Thoracic aorta (tissue), 2 donors: ENCODE data around the gene EXOC3. TPM values are rescaled to one million over a fixed set of nuclear protein-coding genes. Genes with fewer than 3 reads are reported as not detected.
A peak's percentile ranks its signal among the peaks of the same experiment; 100 is the strongest.

Experiments used
- ATAC-seq: fragments of 150-250 bp; one replicate; pipeline ENCODE4 v1.8.0; 2017; ENCODE audit warnings: low read depth; ENCODE audit not compliant: insufficient number of reproducible peaks, low FRiP score
- DNase-seq: peaks from one replicate; pipeline ENCODE4 v3.0.0-alpha.2; 2020; ENCODE audit warnings: low spot score
- H3K27ac ChIP-seq, 2 donors: fragments of 200-600 bp; sonication (generic); 1 replicate in 1 of 2; 2 replicates in 1 of 2; pipeline ENCODE4 v1.5.1; 2016; ENCODE audit warnings: mild to moderate bottlenecking in 2 of 2, moderate library complexity in 2 of 2
- H3K27me3 ChIP-seq: fragments of 200-600 bp; sonication (generic); replicated peaks from 2 replicates; pipeline ENCODE4 v1.6.0; 2016; ENCODE audit warnings: mild to moderate bottlenecking; ENCODE audit not compliant: insufficient read depth
- H3K36me3 ChIP-seq: fragments of 200-600 bp; sonication (generic); one replicate; pipeline ENCODE4 v1.5.1; 2016
- H3K4me1 ChIP-seq, 2 donors: fragments of 200-600 bp; sonication (generic); 1 replicate in 1 of 2; 2 replicates in 1 of 2; pipeline versions ENCODE4 v1.5.1 to v1.6.0; 2016; ENCODE audit warnings: low read depth in 2 of 2, mild to moderate bottlenecking in 1 of 2; ENCODE audit not compliant: control insufficient read depth in 1 of 2
- H3K4me3 ChIP-seq: fragments of 200-600 bp; sonication (generic); 2 replicates; pipeline ENCODE4 v1.5.1; 2016; ENCODE audit warnings: mild to moderate bottlenecking
- H3K9me3 ChIP-seq: fragments of 200-600 bp; sonication (generic); 2 replicates; pipeline ENCODE4 v1.5.1; 2016
- CTCF ChIP-seq: fragments of 200-600 bp; sonication (generic); IDR thresholded peaks from one replicate; pipeline ENCODE4 v1.5.1; 2019; ENCODE audit warnings: antibody characterized with exemption
- total RNA-seq, 2 donors: library from RNA; depleted of rRNA; stranded (reverse); fragments of >200 nt; gene quantifications; one replicate each; pipeline versions ENCODE4 v1.1.0 to v1.2.3, GENCODE V29; 2016

The EXOC3 gene
- total RNA-seq, 2 donors from 2014 or later = 34.5 to 79.7 TPM

GRCh38 chr5:499233-500209 is 56.5 kb downstream of the EXOC3 start:
- DNase-seq (no peak), ATAC-seq (no peak)
- no peaks in the 10 kb centered on the region for H3K36me3 ChIP-seq
- no peak for TF ChIP-seq CTCF
- no peaks in the 10 kb centered on the region for H3K27me3 ChIP-seq
- no peak overlapping the region for H3K4me3 ChIP-seq
- H3K9me3 ChIP-seq = no peaks in the 10 kb centered on the region
- H3K27ac ChIP-seq = no peak overlapping the region
- peaks cover 3 to 11% of the 10 kb centered on the region in 2 donors for H3K4me1 ChIP-seq

- Histone ChIP-seq H3K4me3 (no peak overlapping the region), H3K4me1 (peaks cover 3 to 11% of the 10 kb centered on the region in 2 donors), H3K27me3 (no peaks in the 10 kb centered on the region), H3K36me3 (no peaks in the 10 kb centered on the region), H3K9me3 (no peaks in the 10 kb centered on the region), H3K27ac (no peak overlapping the region)
- no peak for ATAC-seq
- no peak for DNase-seq
- no peak for TF ChIP-seq CTCF
Observed at GRCh38 chr5:500491-500890, 57.5 kb downstream of the EXOC3 start.

- Histone ChIP-seq H3K4me1 (peaks cover 3 to 11% of the 10 kb centered on the region in 2 donors), H3K36me3 (no peaks in the 10 kb centered on the region), H3K9me3 (no peaks in the 10 kb centered on the region), H3K4me3 (peak overlapping the region; percentile 53), H3K27ac (no peak overlapping the region), H3K27me3 (no peaks in the 10 kb centered on the region)
- no peak for TF ChIP-seq CTCF
- DNase-seq (no peak), ATAC-seq (no peak)
Observed at GRCh38 chr5:501105-501830, 58.3 kb downstream of the EXOC3 start.

- Histone ChIP-seq H3K36me3 (no peaks in the 10 kb centered on the region), H3K27ac (no peak overlapping the region), H3K27me3 (no peaks in the 10 kb centered on the region), H3K4me1 (peaks cover 3 to 11% of the 10 kb centered on the region in 2 donors), H3K4me3 (peak overlapping the region; percentile 53), H3K9me3 (no peaks in the 10 kb centered on the region)
- TF ChIP-seq CTCF = no peak
- DNase-seq (no peak), ATAC-seq (no peak)
Observed at GRCh38 chr5:501831-502184, 58.8 kb downstream of the EXOC3 start.
